Frontal cortex (tissue), 4 donors: ENCODE data around the gene ALDH3A2. TPM values are rescaled to one million over a fixed set of nuclear protein-coding genes. Genes with fewer than 3 reads are reported as not detected.
A peak's percentile ranks its signal among the peaks of the same experiment; 100 is the strongest.

Experiments used
- DNase-seq, 2 donors: peaks; one replicate each; pipeline ENCODE4 v3.0.0; 2012; ENCODE audit warnings: low spot score in 2 of 2
- FAIRE-seq: peaks from 2 replicates; lab custom pipeline; 2012; peaks lifted over from hg19 to GRCh38; lab: Jason Lieb, UNC
- total RNA-seq: library from RNA; depleted of rRNA; stranded (reverse); fragments of >200 nt; gene quantifications from one replicate; pipeline ENCODE4 v1.2.3, GENCODE V29; 2014
- donor health status: control.
- donor health status: control.
- donor health status: control.

ALDH3A2 gene
- 67.7 TPM for total RNA-seq

- FAIRE-seq (no peak), DNase-seq (peak; percentile 98 to 99)
Observed at GRCh38 chr17:19648475-19649273, at the start of gene ALDH3A2. TSS of gene ALDH3A2 (plus strand) at chr17:19648751. CDS start at chr17:19648972, 221 bp downstream.

GRCh38 chr17:19610311-19610710 is 38.2 kb upstream of the ALDH3A2 start:
- FAIRE-seq (no peak), DNase-seq (no peak)

- no peak for FAIRE-seq
- DNase-seq = no peak
Observed at GRCh38 chr17:19610879-19611278, 37.7 kb upstream of the ALDH3A2 start.

- FAIRE-seq (no peak), DNase-seq (no peak)
Observed at GRCh38 chr17:19613979-19614378, 34.6 kb upstream of the ALDH3A2 start.

GRCh38 chr17:19614900-19615299 is 33.7 kb upstream of the ALDH3A2 start:
- FAIRE-seq (no peak), DNase-seq (no peak)

- no peak for FAIRE-seq
- DNase-seq = no peak
Observed at GRCh38 chr17:19618015-19618414, 30.5 kb upstream of the ALDH3A2 start.

- no peak for FAIRE-seq
- no peak for DNase-seq
Observed at GRCh38 chr17:19619705-19620325, 28.7 kb upstream of the ALDH3A2 start.

GRCh38 chr17:19621697-19622096 is 26.9 kb upstream of the ALDH3A2 start:
- FAIRE-seq (no peak), DNase-seq (no peak)

- no peak for FAIRE-seq
- no peak for DNase-seq
Observed at GRCh38 chr17:19626079-19626478, 22.5 kb upstream of the ALDH3A2 start.

- DNase-seq (no peak), FAIRE-seq (no peak)
Observed at GRCh38 chr17:19629449-19629848, 19.1 kb upstream of the ALDH3A2 start.

GRCh38 chr17:19630035-19630434 is 18.5 kb upstream of the ALDH3A2 start:
- no peak for DNase-seq
- no peak for FAIRE-seq

- no peak for FAIRE-seq
- DNase-seq = no peak
Observed at GRCh38 chr17:19630661-19631060, 17.9 kb upstream of the ALDH3A2 start.

- DNase-seq (no peak), FAIRE-seq (no peak)
Observed at GRCh38 chr17:19631905-19632304, 16.6 kb upstream of the ALDH3A2 start.

GRCh38 chr17:19641687-19642372 is 6.7 kb upstream of the ALDH3A2 start:
- FAIRE-seq (no peak), DNase-seq (no peak)

GRCh38 chr17:19642373-19642893 is 6.1 kb upstream of the ALDH3A2 start:
- DNase-seq (no peak), FAIRE-seq (no peak)

GRCh38 chr17:19644493-19645210 is 3.9 kb upstream of the ALDH3A2 start:
- FAIRE-seq (no peak), DNase-seq (no peak)

GRCh38 chr17:19645734-19646201 is 2.8 kb upstream of the ALDH3A2 start:
- FAIRE-seq = no peak

GRCh38 chr17:19646788-19647696 is 1.5 kb upstream of the ALDH3A2 start:
- no peak for FAIRE-seq
- no peak for DNase-seq

More at GRCh38 chr17:19645734-19646201, 2.8 kb upstream of the ALDH3A2 start:
- DNase-seq = no peak
